NCI-H510A (cell line): Measurements from ENCODE around the gene ZNG1C.
"Not testable (repeated sequence)": the region's sequence is repeated elsewhere in the genome, so short reads cannot be mapped to it uniquely, and the experiment has no call there.

Experiments
- DNase-seq: peaks from one replicate; lab custom pipeline; 2025; lab: John Stamatoyannopoulos, UW

Gene ZNG1C

DNA sequence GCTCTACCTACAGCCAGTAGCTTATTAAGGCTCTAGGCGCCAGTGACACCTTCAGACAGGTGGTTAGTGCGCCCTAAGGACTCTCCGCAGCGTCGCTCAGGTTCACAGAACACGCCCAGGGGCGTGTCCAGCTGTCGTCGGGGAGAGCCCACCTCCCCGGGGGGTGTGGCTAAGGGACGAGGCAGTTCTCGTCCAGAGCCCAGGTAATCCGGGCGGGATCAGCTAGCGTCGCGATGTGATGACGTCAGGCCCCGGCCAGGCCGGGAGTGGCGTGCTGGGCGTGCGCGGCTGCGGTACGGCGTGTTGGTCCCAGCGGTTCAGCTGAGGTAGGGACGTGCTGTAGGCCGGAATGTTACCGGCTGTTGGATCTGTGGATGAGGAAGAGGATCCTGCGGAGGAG is at the start of gene ZNG1C:
Gene ZNG1C (plus strand): TSS at position 301 of the 400 bp plus-strand sequence. CDS start 49 bp downstream, at position 350.
- DNase-seq, result not testable (repeated sequence)

DNA sequence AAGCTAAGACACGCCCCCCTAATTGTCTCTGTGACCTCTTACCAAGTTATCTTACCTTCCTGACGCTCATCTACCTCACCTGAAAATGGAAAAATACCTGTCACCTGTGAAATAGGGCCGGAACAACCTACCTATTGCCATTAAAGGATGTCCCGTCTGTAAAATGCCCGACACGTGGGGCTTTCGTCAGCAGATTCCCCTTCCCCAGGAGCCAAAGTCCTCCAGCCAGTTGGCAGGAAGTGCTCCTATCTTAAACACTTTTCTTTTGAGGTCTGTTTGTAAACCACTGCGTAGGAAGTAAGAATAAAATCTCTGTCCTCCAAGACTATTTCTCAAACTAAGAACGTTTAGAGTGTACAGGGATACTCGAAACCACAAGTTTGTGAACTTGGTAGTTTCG is 654 bp downstream of the ZNG1C start:
- DNase-seq, result not testable (repeated sequence)

DNA sequence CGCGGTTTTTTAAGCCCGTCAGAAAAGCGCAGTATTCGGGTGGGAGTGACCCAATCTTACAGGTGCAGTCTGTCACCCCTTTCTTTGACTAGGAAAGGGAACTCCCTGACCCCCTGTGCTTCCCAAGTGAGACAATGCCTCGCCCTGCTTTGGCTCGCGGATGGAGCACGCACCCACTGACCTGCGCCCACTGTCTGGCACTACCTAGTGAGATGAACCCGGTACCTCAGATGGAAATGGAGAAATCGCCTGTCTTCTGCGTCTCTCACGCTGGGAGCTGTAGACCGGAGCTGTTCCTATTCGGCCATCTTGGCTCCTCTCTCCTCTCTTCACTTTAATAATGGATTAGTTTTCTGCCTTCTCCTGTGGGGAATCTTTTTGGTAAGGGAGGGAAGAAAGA is 39.3 kb downstream of the ZNG1C start:
- not testable (repeated sequence) for DNase-seq

DNA sequence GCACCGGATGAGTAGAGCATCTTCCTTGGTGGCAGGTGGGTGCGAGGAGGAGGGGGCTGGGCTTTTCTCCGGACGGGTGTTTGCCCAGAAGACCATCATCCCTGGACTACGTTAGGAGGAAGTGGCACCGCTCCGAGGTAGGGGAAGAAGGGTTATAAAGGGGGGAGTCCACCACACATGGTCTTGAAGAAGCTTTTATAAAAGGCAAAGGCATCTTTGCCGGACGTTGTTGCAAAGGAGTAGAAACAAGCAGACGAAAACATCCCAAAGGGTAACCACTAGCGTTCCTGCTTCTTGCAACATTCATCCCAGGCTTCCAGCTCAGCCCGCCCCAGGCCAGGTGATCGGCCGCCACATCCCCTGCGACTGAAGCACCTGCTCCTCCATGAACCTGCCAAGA is 60.8 kb downstream of the ZNG1C start, which contains the start of gene FOXD4L3:
Gene FOXD4L3 (plus strand): TSS at position 301 of the 400 bp plus-strand sequence. CDS start 85 bp downstream, at position 386.
- not testable (repeated sequence) for DNase-seq

DNA sequence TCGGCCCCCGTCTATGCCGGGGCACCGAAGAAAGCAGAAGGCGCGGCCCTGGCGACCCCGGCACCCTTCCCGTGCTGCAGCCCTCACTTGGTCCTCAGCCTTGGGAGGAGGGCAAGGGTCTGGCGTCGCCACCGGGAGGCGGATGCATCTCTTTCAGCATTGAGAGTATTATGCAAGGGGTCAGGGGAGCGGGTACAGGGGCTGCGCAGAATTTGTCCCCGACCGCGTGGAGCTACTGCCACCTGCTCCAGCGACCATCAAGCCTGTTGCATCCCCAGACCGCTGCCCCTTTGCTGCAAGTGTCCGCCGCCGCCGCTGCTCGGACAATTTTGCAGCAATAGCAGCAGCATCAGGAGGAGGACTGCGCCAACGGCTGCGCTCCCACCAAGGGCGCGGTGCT is 62.0 kb downstream of the ZNG1C start:
- DNase-seq, result not testable (repeated sequence)

DNA sequence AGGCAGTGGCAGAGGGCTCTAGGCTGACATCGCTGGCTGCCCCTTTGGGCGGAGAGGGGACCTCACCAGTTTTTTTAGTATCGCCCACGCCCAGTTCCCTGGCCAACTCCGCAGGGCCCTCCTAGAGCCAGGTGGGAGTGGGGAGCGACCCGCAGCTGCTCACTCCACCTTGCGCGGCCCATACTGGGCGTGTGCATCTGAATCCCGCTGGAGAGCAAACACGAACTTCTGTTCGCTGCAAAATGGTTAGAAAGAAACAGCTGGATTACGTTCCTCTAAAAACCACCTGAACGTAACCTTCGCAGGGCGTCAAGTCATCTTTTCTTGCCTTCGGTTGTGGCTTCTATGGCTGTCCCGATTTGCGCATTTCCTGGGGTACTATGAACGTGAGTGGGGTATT is 62.4 kb downstream of the ZNG1C start:
- not testable (repeated sequence) for DNase-seq

DNA sequence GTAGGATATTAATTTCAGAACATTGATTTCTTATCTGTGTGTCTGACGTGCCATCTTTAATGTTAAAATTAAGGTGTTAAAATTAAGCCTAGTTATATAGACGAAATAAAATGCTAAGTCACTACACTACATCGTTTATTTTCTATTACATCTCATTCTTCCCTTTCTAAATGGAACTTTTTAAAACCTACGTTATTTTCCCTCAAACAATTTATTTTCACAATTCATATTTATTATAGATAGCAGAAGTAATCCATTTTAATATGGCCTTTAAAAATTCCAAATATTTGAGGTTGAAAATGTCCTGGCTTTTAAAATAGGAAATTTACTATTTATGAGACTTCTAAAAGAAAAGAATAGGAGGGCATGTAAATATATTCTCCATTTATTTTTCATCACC is 63.0 kb downstream of the ZNG1C start:
- DNase-seq, result not testable (repeated sequence)

- DNase-seq, result not testable (repeated sequence)
These were observed 64.0 kb downstream of the ZNG1C start for GRCh38 chr9:68305680-68306285.

DNA sequence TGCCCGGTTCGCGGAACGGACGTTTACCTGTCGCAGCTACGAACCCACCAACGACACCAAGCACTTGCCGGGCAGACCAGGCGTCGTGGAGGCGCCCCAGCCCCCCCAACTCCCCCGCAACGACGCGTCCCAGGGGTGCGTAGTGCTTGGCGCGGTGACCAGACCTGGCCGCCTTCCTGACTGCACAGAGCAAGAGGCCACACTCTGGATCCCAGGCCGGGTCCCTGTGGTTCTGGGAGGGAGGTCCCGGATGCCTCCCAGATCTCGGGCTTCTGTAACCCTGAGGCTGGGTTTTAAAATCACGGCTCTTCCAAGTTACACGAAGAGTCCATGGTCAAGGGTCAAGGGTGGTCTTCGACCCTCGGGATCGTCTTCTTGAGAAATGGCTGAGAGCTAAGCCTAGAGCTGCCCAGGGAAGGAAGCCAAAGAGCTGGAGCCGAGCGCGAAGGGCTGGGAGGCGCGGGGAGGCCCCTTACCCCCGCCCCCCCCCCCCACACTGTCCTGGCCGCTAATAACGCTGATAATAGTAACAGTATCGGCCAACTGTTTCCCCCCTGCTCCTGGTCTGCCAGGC is 64.7 kb downstream of the ZNG1C start:
- not testable (repeated sequence) for DNase-seq

GRCh38 chr9:68307127-68307526 is 65.3 kb downstream of the ZNG1C start:
- DNase-seq, result not testable (repeated sequence)

DNA sequence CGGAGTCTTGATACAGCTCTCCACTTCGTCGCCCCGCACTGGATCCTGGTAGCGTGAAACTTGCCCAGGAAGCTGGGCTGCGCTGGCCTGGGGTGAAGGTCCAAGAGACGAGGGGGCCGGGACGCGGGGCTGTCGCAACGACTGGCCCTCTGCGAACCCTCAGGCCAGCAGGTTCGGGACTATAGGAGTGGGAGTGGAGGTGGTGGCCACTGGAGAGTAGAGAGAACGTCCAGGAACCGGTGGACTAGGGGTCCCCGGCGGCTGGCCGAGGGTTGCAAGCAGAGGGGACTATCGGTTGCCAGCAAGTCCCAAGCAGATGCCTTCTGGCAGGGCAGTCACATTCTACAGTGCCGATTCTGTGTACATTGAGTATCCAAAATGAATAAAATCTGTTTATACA is 65.9 kb downstream of the ZNG1C start:
- DNase-seq, result not testable (repeated sequence)

- not testable (repeated sequence) for DNase-seq
These were observed 69.4 kb downstream of the ZNG1C start for GRCh38 chr9:68311208-68311607.

GRCh38 chr9:68318209-68318608 is 76.4 kb downstream of the ZNG1C start:
- not testable (repeated sequence) for DNase-seq

DNA sequence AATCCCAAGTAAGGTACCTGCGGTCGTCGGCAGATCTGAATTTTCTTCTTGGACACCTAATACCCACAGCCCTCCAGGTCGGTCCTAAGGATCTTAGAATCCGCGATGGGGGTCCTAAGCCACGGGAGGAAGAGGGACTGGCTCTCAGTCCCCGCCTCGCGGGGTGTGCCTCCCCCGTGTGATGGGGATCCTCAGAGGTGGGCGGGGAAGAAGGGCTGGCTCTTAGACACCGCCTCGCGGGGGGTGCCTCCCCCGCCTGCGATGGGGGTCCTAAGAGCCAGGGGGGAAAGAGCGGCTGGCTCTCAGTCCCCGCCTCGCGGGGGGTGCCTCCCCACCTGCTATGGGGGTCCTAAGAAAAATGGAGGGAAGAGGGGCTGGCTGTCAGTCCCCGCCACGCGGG is 82.0 kb downstream of the ZNG1C start:
- DNase-seq, result not testable (repeated sequence)

DNA sequence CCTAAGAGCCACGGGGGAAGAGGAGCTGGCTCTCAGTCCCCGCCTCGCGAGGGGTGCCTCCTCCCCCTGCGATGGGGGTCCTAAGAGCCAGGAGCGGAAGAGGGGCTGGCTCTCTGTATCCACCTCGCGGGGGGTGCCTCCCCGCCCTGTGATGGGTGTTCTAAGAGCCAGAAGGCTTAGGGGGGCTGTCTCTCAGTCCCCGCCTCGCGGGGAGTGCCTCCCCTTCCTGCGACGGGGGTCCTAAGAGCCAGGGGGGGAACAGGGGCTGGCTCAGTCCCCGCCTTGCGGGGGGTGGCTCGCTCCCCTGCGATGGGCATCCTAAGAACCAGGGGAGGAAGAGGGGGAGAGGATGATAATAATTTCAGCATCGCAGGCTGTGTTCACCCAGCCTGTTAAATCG is 82.7 kb downstream of the ZNG1C start:
- DNase-seq, result not testable (repeated sequence)

- DNase-seq, result not testable (repeated sequence)
These were observed 87.3 kb downstream of the ZNG1C start for GRCh38 chr9:68329106-68329505.

DNA sequence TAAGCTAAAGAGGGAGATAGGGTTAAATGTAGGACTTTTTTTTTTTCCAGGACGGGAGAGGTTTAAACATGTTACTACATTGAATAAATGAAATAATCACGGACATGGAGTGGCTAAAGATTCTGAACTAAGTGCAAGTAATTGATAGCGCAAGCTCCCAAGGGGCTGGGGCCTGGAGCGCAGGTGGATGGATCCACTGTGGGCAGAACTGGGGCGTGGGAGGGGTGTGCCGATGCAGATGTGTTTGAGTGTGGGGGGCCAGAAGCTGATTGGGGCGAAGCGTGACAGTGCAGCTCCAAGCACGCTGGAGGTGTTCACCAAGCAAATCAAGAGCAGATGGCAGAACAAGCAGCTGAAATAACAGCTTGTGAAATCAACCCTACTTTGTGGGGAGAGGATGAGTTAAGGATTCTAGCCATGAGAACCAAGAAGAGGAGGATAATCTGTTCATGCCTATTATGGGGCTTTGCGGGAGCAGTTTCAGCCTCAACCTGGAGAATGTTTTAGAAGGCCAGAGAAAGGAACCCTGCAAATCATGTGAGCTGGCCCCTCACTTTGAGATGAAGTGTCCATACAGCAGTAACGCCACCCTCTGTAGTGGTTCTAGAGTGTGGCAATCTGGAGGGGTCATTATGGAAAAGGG is 88.9 kb downstream of the ZNG1C start:
- not testable (repeated sequence) for DNase-seq

DNA sequence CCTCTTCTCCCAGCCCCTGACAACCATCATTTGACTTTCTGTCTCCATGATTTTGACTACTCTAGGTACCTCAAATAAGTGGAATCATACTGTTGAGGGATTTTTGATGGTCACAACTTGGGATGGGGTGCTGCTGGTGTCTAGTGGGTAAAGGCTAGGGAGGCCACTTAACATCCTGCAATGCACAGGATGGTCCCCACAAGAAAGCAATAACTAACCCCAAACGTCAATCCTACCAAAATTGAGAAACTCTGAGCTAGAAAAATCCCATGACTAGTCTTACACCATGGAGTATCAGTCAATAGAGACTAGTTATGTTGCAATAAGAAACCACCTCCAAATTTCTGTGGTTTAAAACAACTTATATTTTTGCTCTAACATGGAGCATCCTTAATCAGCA is 90.3 kb downstream of the ZNG1C start:
- DNase-seq, result not testable (repeated sequence)

DNA sequence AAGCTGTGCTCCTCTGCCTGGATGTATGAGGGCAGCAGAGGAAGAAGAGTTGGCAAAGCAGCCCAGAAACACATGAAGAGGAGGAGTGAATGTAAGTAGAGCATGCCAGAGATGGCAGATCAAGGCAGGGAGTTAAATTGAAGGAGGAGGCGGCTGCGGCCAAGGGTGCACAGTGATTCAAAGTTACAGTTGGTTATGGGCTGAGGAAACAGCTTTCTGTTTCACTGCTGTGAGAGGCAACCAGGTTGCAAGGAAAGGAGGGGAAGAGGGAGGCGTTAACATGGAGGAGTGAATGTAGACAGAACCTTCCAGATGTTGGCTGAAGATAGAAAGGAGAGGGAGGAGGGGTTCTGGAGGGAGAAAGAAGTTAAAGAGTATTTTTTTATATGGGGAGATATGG is 94.2 kb downstream of the ZNG1C start:
- not testable (repeated sequence) for DNase-seq

DNA sequence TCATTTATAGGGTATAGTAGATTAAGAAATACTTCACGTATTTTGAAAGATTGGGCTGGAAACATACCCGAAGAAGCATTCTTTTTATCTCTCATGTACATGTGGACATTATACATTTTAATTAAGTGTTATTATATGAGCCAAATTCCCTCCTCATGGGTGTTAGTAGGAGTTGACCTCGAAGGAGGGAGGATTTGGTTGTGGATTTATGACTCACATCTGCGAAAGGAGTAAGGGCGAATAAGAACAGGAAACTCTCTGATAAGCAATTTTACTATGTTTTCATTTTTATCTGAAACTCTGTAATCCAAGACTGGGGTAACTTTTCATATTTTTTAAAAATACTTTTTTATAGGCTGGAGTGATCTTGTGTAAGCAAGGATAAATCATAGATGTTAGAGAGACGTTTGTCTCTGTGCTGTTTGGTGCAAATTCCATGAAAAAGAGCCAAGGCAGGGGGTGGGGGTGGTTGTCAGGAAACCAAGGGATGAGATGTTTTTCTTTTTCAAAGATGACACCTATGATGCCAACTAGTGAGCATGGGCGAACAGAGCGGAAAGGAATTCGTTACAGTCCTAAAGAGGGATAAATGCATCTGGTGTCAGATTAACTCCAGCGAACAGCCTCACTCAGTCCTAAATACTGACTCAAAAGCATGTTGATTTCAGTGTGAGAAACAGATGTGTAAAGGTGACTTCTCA is 95.0 kb downstream of the ZNG1C start:
- DNase-seq, result not testable (repeated sequence)

- not testable (repeated sequence) for DNase-seq
These were observed 96.2 kb downstream of the ZNG1C start for GRCh38 chr9:68338000-68338399.

DNA sequence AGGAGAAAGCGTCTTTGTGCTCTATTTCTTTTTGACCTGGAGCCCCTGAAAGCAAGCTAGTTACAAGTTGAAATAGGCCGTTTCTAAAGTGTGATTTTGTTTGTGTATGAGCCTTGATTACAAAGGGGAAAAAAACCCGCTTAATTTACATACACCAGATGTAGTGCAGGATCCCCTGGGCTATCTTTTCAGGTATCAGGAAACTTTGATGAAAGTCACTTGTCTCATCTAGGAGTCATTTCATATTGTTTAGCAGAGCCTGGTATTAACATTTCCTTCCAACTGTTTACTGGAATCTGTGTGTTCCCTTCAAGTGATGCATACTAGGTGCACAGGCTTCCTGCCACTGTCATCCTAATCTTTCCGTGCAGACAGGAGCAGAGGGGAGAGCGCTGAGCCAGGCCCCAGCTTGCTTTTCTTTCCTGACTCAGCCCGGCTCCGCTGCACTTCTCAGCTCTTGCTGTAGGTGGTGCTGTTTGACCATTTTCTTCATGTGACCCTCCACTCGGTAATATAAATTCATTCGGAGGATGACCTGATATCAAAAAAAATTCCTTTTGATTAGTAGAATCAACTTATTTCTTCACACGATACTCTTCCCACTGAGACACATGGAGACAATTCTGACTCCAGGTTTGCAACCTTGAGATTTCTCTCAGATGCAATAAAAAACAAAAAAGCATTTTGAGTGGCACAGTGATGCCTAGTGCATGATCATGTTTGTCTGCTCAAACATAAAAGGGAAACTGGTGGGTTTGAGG is 100.7 kb downstream of the ZNG1C start:
- DNase-seq, result not testable (repeated sequence)
